Keratinocyte (primary cell): Measurements from ENCODE around the gene GNB1. TPM values are rescaled to one million over a fixed set of nuclear protein-coding genes. Genes with fewer than 3 reads are reported as not detected.

ENCODE experiments used
- DNase-seq: peaks from one replicate; pipeline ENCODE4 v3.0.0-alpha.2; 2011; ENCODE audit warnings: low read depth, missing footprints, low spot score
- FAIRE-seq: peaks from 2 replicates; lab custom pipeline; 2011; peaks lifted over from hg19 to GRCh38; lab: Jason Lieb, UNC
- H2AFZ ChIP-seq: 2 replicates; pipeline ENCODE4 v1.6.0; 2012; ENCODE audit warnings: low read length, control low read depth, inconsistent platforms; ENCODE audit not compliant: control insufficient read depth
- H3K27ac ChIP-seq: 2 replicates; pipeline ENCODE4 v1.5.1; 2011; ENCODE audit warnings: low read length; ENCODE audit not compliant: control insufficient read depth, insufficient read depth
- H3K27me3 ChIP-seq: 3 replicates; pipeline ENCODE4 v1.6.0; 2011; ENCODE audit warnings: low read length; ENCODE audit not compliant: control insufficient read depth, insufficient read depth; ENCODE audit errors: extremely low read depth
- H3K36me3 ChIP-seq, 2 experiments: 2 replicates in 1 of 2; 3 replicates in 1 of 2; pipeline ENCODE4 v1.5.1; 2011; ENCODE audit warnings: low read length in 2 of 2, mild to moderate bottlenecking in 1 of 2; ENCODE audit not compliant: control insufficient read depth in 2 of 2, insufficient read depth in 2 of 2; ENCODE audit errors: extremely low read depth in 1 of 2
- H3K4me1 ChIP-seq: 3 replicates; pipeline ENCODE4 v1.5.1; 2011; ENCODE audit warnings: low read length; ENCODE audit not compliant: control insufficient read depth, insufficient read depth; ENCODE audit errors: extremely low read depth
- H3K4me2 ChIP-seq: 3 replicates; pipeline ENCODE4 v1.6.0; 2011; ENCODE audit warnings: low read depth, low read length; ENCODE audit not compliant: control insufficient read depth, insufficient read depth; ENCODE audit errors: extremely low read depth
- H3K4me3 ChIP-seq, 3 experiments: fragments of 200-600 bp in 1 of 3; sonication (generic) in 1 of 3; 2 replicates in 2 of 3; 3 replicates in 1 of 3; pipeline ENCODE4 v1.5.1; 2011 to 2016; ENCODE audit warnings: low read length in 3 of 3, mild to moderate bottlenecking in 3 of 3, control low read depth in 2 of 3, inconsistent platforms in 1 of 3, low read depth in 1 of 3, mixed read lengths in 1 of 3, mixed run types in 1 of 3, moderate library complexity in 1 of 3; ENCODE audit not compliant: control insufficient read depth in 2 of 3, insufficient read depth in 2 of 3; ENCODE audit errors: extremely low read depth in 1 of 3
- H3K79me2 ChIP-seq: 2 replicates; pipeline ENCODE4 v1.6.0; 2012; ENCODE audit warnings: low read length; ENCODE audit not compliant: control insufficient read depth, insufficient read depth
- H3K9ac ChIP-seq: 3 replicates; pipeline ENCODE4 v1.6.0; 2011; ENCODE audit warnings: low read length; ENCODE audit not compliant: control insufficient read depth, insufficient read depth; ENCODE audit errors: extremely low read depth
- H3K9me1 ChIP-seq: 3 replicates; pipeline ENCODE4 v1.6.0; 2011; ENCODE audit warnings: low read length; ENCODE audit not compliant: control insufficient read depth, insufficient read depth; ENCODE audit errors: extremely low read depth
- H3K9me3 ChIP-seq: 2 replicates; pipeline ENCODE4 v1.5.1; 2012; ENCODE audit warnings: low read depth, low read length; ENCODE audit not compliant: control insufficient read depth
- H4K20me1 ChIP-seq: 3 replicates; pipeline ENCODE4 v1.6.0; 2011; ENCODE audit warnings: low read length; ENCODE audit not compliant: control insufficient read depth, insufficient read depth; ENCODE audit errors: extremely low read depth
- EZH2 ChIP-seq: IDR thresholded peaks from one replicate; pipeline ENCODE4 v1.6.1; 2012; ENCODE audit warnings: inconsistent platforms, mild to moderate bottlenecking, low read length, moderate library complexity
- dilution Hi-C: fragments of 300-500 bp; cut with MboI; formaldehyde crosslinking; loops from one replicate; pipeline ENCODE4 v1.7.0; 2020; ENCODE audit warnings: low sequenced_read_pairs; ENCODE audit not compliant: extremely low pct_ligation_motif_present
- polyA plus RNA-seq, 5 experiments: library from polyadenylated mRNA; depleted of rRNA in 3 of 5; stranded (reverse) in 3 of 5; stranded (forward) in 1 of 5; unstranded in 1 of 5; fragments of >200 nt; gene quantifications; 1 replicate in 1 of 5; 2 replicates in 3 of 5; 3 replicates in 1 of 5; pipeline versions ENCODE4 v1.2.1 to v1.2.3, GENCODE V29; 2011 to 2012; ENCODE audit warnings: missing spikeins in 2 of 5, low read depth in 1 of 5, low replicate concordance in 1 of 5
- TF ChIP-seq, protein P1 (sequence below), 3 experiments: IDR thresholded peaks in 1 of 3; conservative IDR thresholded peaks in 1 of 3; optimal IDR thresholded peaks in 1 of 3; 2 replicates in 2 of 3; 3 replicates in 1 of 3; pipeline versions ENCODE3 to v1.5.1; 2011; ENCODE audit warnings: low read length in 3 of 3, mild to moderate bottlenecking in 3 of 3, moderate library complexity in 2 of 3, control low read depth in 1 of 3, inconsistent platforms in 1 of 3; ENCODE audit not compliant: insufficient read depth in 2 of 3; ENCODE audit errors: extremely low read depth in 1 of 3

GNB1 gene
- polyA plus RNA-seq, 1 donor (not counting 4 experiments of a cell fraction or from before 2014, with no cell fraction given), result 364 TPM

DNA sequence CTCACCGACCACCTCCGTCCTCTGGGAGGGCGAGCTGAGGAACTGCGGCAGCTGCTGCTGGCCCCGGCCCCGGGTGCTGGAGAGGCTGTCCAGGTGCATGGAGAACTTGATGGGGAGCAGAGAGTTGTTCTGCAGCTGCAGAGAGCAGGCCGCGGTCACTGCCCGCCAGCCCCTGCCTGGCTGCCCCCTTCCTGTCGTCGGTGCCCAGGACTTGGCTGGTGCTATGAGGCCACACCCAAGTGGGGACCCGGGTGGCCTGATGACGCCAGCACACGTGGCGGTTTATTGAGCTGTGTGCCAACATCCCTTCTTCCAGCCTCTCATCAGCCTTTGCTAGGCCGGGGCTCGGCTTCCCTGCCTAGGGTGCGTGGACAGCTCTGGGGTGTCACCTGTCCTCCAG lies 33.5 kb upstream of the GNB1 start:
- H3K27ac ChIP-seq, result no peak overlapping the region
- TF ChIP-seq EZH2, result no peak
- TF ChIP-seq, protein P1, sequence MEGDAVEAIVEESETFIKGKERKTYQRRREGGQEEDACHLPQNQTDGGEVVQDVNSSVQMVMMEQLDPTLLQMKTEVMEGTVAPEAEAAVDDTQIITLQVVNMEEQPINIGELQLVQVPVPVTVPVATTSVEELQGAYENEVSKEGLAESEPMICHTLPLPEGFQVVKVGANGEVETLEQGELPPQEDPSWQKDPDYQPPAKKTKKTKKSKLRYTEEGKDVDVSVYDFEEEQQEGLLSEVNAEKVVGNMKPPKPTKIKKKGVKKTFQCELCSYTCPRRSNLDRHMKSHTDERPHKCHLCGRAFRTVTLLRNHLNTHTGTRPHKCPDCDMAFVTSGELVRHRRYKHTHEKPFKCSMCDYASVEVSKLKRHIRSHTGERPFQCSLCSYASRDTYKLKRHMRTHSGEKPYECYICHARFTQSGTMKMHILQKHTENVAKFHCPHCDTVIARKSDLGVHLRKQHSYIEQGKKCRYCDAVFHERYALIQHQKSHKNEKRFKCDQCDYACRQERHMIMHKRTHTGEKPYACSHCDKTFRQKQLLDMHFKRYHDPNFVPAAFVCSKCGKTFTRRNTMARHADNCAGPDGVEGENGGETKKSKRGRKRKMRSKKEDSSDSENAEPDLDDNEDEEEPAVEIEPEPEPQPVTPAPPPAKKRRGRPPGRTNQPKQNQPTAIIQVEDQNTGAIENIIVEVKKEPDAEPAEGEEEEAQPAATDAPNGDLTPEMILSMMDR (optimal IDR thresholded peaks at IDR 0.05 in 1 of 3, IDR thresholded peaks at IDR 0.05 in 1 of 3, conservative IDR thresholded peaks at IDR 0.05 in 1 of 3; ENCODE audit: extremely low read depth in 1 of 3, insufficient read depth in 2 of 3, low read length in 3 of 3), result no peak
- H3K9me3 ChIP-seq, result no peaks in the 10 kb centered on the region
- dilution Hi-C loops, result no loop called here
- DNase-seq (no peak), FAIRE-seq (no peak)
- H3K79me2 ChIP-seq, result no peaks in the 10 kb centered on the region
- no peaks in the 10 kb centered on the region for H4K20me1 ChIP-seq
- no peak overlapping the region for H2AFZ ChIP-seq
- no peaks in the 10 kb centered on the region for H3K9me1 ChIP-seq
- H3K36me3 ChIP-seq, result no peaks in the 10 kb centered on the region
- H3K27me3 ChIP-seq, result peaks cover 45% of the 10 kb centered on the region
- no peaks in the 10 kb centered on the region for H3K4me1 ChIP-seq
- H3K9ac ChIP-seq, result no peak overlapping the region
- H3K4me3 ChIP-seq, result no peak overlapping the region
- no peak overlapping the region for H3K4me2 ChIP-seq

DNA sequence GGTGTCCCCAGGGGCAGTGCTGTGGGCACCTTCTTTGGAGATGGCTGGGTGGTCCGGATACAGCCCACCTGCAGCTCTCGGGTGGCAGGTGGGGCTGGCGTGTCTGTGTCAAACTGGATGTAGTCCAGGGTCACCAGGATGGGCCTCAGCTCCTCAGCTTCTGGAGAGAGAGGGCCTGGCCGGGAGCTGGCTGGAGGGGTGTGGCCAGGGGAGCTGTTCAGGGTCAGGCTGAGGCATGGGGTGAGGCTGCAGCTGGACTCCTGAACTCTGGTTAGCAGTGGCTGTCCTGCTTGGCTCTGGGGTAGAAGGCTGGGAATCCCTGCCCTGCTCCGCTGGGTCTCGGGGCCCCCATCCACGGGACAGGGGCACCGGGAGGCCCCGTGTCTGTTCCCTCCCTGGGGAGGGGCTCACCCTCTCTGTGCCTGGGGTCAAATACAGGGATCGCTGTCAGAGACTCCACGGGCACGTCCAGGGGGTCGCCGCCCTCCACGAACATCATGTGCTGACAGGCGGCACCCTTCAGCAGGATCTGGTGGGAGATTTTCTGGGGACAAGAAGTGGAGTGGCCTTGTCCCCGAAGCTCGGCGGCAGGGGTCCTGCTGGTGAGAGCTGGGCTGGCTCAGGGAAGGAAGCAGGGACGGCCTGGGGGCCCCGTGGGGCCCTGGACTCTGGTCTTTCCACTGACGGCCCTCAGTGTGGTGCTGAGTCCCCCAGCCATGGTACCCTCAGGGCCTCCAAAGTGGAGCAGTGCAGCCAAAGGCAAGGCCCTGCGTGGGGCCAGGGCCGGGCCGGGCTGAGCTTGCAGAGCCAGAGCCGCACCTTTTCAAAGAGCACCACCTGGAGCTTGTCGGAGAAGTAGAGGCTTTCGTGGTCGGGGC lies 32.3 kb upstream of the GNB1 start:
- TF ChIP-seq EZH2, result no peak
- TF ChIP-seq, protein P1 (optimal IDR thresholded peaks at IDR 0.05 in 1 of 3, IDR thresholded peaks at IDR 0.05 in 1 of 3, conservative IDR thresholded peaks at IDR 0.05 in 1 of 3; ENCODE audit: extremely low read depth in 1 of 3, insufficient read depth in 2 of 3, low read length in 3 of 3), result no peak
- H2AFZ ChIP-seq, result no peak overlapping the region
- H3K27me3 ChIP-seq, result peaks cover 37% of the 10 kb centered on the region
- H3K9me1 ChIP-seq, result no peaks in the 10 kb centered on the region
- no peaks in the 10 kb centered on the region for H3K79me2 ChIP-seq
- H3K36me3 ChIP-seq, result no peaks in the 10 kb centered on the region
- no peak overlapping the region for H3K4me2 ChIP-seq
- H3K4me3 ChIP-seq, result no peak overlapping the region
- H4K20me1 ChIP-seq, result no peaks in the 10 kb centered on the region
- no peak overlapping the region for H3K9ac ChIP-seq
- no peak for DNase-seq
- H3K9me3 ChIP-seq, result no peaks in the 10 kb centered on the region
- dilution Hi-C loops, result no loop called here
- H3K27ac ChIP-seq, result no peak overlapping the region
- FAIRE-seq, result no peak
- H3K4me1 ChIP-seq, result no peaks in the 10 kb centered on the region
